SK-N-SH (cell line): Measurements from ENCODE around the gene LRRC75A. TPM values are rescaled to one million over a fixed set of nuclear protein-coding genes. Genes with fewer than 3 reads are reported as not detected.

ENCODE experiments used
- CTCF ChIA-PET: fragments of 300-600, 350-600 bp; formaldehyde crosslinking; extraction: SDS; loops from one replicate; lab custom pipeline; 2021; lab: Yijun Ruan, JAX
- POLR2A ChIA-PET: fragments of 350-600 bp; sonication (Branson Sonifier 250); formaldehyde crosslinking; extraction: SDS; loops from one replicate; lab custom pipeline; 2020; ENCODE audit warnings: antibody characterized with exemption, inconsistent platforms; lab: Yijun Ruan, JAX
- DNase-seq: peaks from one replicate; pipeline ENCODE4 v3.0.0; 2012
- H2AFZ ChIP-seq: fragments of 200-600 bp; sonication (generic); 2 replicates; pipeline ENCODE4 v1.8.1; 2016; ENCODE audit warnings: antibody characterized with exemption, mild to moderate bottlenecking, low read depth
- H3F3A ChIP-seq: fragments of 200-600 bp; sonication (generic); replicated peaks from 2 replicates; pipeline ENCODE3; 2016; ENCODE audit warnings: antibody characterized with exemption, mild to moderate bottlenecking; ENCODE audit not compliant: insufficient read depth
- H3K27ac ChIP-seq, 2 experiments: fragments of 200-500 bp in 1 of 2; fragments of 200-600 bp in 1 of 2; sonication (Bioruptor generic) in 1 of 2; sonication (generic), shearing (Covaris generic) in 1 of 2; 2 replicates each; pipeline versions ENCODE4 v1.5.1 to v1.6.1; 2014 to 2016; ENCODE audit warnings: low read depth in 2 of 2, inconsistent platforms in 1 of 2, low read length in 1 of 2, mild to moderate bottlenecking in 1 of 2, mixed read lengths in 1 of 2
- H3K27me3 ChIP-seq: fragments of 200-600 bp; sonication (generic), shearing (Covaris generic); 2 replicates; pipeline ENCODE4 v1.6.1; 2016; ENCODE audit warnings: mixed run types; ENCODE audit not compliant: insufficient read depth
- H3K36me3 ChIP-seq, 2 experiments: fragments of 200-500 bp in 1 of 2; fragments of 200-600 bp in 1 of 2; sonication (Bioruptor generic) in 1 of 2; sonication (generic) in 1 of 2; replicated peaks in 1 of 2; 2 replicates each; pipeline versions ENCODE3 to v1.5.1; 2014 to 2016; ENCODE audit warnings: low read length in 1 of 2, mild to moderate bottlenecking in 1 of 2; ENCODE audit not compliant: insufficient read depth in 2 of 2, control insufficient read depth in 1 of 2
- H3K4me1 ChIP-seq, 2 experiments: fragments of 200-500 bp in 1 of 2; fragments of 200-600 bp in 1 of 2; sonication (Bioruptor generic) in 1 of 2; sonication (generic), shearing (Covaris generic) in 1 of 2; 2 replicates each; pipeline versions ENCODE4 v1.5.1 to v1.6.1; 2014 to 2016; ENCODE audit warnings: low read depth in 1 of 2, low read length in 1 of 2, mixed run types in 1 of 2; ENCODE audit not compliant: insufficient read depth in 2 of 2, control insufficient read depth in 1 of 2
- H3K4me2 ChIP-seq: fragments of 200-600 bp; sonication (generic), shearing (Covaris generic); 2 replicates; pipeline ENCODE4 v1.6.1; 2017; ENCODE audit warnings: mixed run types
- H3K4me3 ChIP-seq, 2 experiments: fragments of 200-500 bp in 1 of 2; fragments of 200-600 bp in 1 of 2; sonication (Bioruptor generic) in 1 of 2; sonication (generic), shearing (Covaris generic) in 1 of 2; 2 replicates each; pipeline versions ENCODE4 v1.5.1 to v1.8.1; 2014 to 2016; ENCODE audit warnings: low read depth in 2 of 2, inconsistent platforms in 1 of 2, low read length in 1 of 2, mild to moderate bottlenecking in 1 of 2, mixed read lengths in 1 of 2, moderate library complexity in 1 of 2
- H3K79me2 ChIP-seq: fragments of 200-600 bp; sonication (generic); 2 replicates; pipeline ENCODE4 v1.8.1; 2017; ENCODE audit warnings: mild to moderate bottlenecking; ENCODE audit not compliant: insufficient read depth
- H3K9ac ChIP-seq: fragments of 200-600 bp; sonication (generic); 2 replicates; pipeline ENCODE4 v1.6.1; 2017; ENCODE audit warnings: mixed run types
- H3K9me2 ChIP-seq: fragments of 200-600 bp; sonication (generic); 2 replicates; pipeline ENCODE4 v1.6.1; 2017; ENCODE audit warnings: mixed run types
- H3K9me3 ChIP-seq: fragments of 200-600 bp; sonication (generic); 2 replicates; pipeline ENCODE4 v1.6.1; 2017; ENCODE audit warnings: mixed run types, mild to moderate bottlenecking, moderate library complexity
- H4K20me1 ChIP-seq: fragments of 200-600 bp; sonication (generic); 2 replicates; pipeline ENCODE4 v1.6.1; 2017; ENCODE audit warnings: mild to moderate bottlenecking, mixed run types; ENCODE audit not compliant: insufficient read depth
- EP300 ChIP-seq, 2 experiments: IDR thresholded peaks; 2 replicates each; pipeline versions ENCODE4 v1.4.0 to v1.6.1; 2012; ENCODE audit warnings: borderline replicate concordance in 1 of 2, low read depth in 1 of 2, low read length in 1 of 2
- FOSL2 ChIP-seq: IDR thresholded peaks from 2 replicates; pipeline ENCODE4 v1.4.0; 2012; ENCODE audit warnings: low read depth, mild to moderate bottlenecking, moderate library complexity, borderline replicate concordance
- MAX ChIP-seq: IDR thresholded peaks from 2 replicates; pipeline ENCODE4 v1.4.0; 2012; ENCODE audit warnings: low read depth
- NFIC ChIP-seq: IDR thresholded peaks from 2 replicates; pipeline ENCODE4 v1.4.0; 2012; ENCODE audit warnings: borderline replicate concordance
- RXRA ChIP-seq: IDR thresholded peaks from 2 replicates; pipeline ENCODE4 v1.4.0; 2012; ENCODE audit warnings: low read depth, mild to moderate bottlenecking, borderline replicate concordance
- TCF12 ChIP-seq: IDR thresholded peaks from 2 replicates; pipeline ENCODE4 v1.4.0; 2012
- WGBS: methylation state at CpG from one replicate; pipeline ENCODE4 v1.1.6; 2017; ENCODE audit warnings: low lambda C conversion rate; 5-methylcytosine and 5-hydroxymethylcytosine counted together
- polyA plus RNA-seq, 3 experiments: library from polyadenylated mRNA; depleted of rRNA; stranded (reverse); fragments of >200 nt; gene quantifications; 2 replicates each; pipeline ENCODE4 v1.2.3, GENCODE V29; 2012
- TF ChIP-seq, protein P1 (sequence below): fragments of 150-350 bp; IDR thresholded peaks from 2 replicates; pipeline ENCODE4 v1.6.1; 2017; ENCODE audit warnings: antibody characterized with exemption, low read length, low read depth, borderline replicate concordance
- TF ChIP-seq, protein P2 (sequence below): IDR thresholded peaks from 2 replicates; pipeline ENCODE4 v1.6.1; 2012; ENCODE audit warnings: mild to moderate bottlenecking, low read depth, low read length, moderate library complexity
- TF ChIP-seq, protein P3 (sequence below): IDR thresholded peaks from 2 replicates; pipeline ENCODE4; 2012

The LRRC75A gene
- polyA plus RNA-seq, 1 of the 3 experiments (the other 2 are of a cell fraction): 1.2 TPM

GRCh38 chr17:16417896-16418684, 73.9 kb downstream of the LRRC75A start:
- TF ChIP-seq EP300 (IDR thresholded peaks at IDR 0.05; ENCODE audit: borderline replicate concordance in 1 of 2, low read depth in 1 of 2, low read length in 1 of 2) (0 out of 4 replicates have a peak, but pooled peaks of 1 of the 2 experiments have one; percentile 16), TCF12 (peak; percentile 66), MAX (0 out of 2 replicates have a peak, but pooled peaks have one; percentile 27), RXRA (peak; percentile 40; the same call in 1 of the 2 replicates), FOSL2 (no peak), NFIC (0 out of 2 replicates have a peak, but pooled peaks have one; percentile 24)
- TF ChIP-seq, protein P1, sequence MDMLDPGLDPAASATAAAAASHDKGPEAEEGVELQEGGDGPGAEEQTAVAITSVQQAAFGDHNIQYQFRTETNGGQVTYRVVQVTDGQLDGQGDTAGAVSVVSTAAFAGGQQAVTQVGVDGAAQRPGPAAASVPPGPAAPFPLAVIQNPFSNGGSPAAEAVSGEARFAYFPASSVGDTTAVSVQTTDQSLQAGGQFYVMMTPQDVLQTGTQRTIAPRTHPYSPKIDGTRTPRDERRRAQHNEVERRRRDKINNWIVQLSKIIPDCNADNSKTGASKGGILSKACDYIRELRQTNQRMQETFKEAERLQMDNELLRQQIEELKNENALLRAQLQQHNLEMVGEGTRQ: no peak
- TF ChIP-seq, protein P2, sequence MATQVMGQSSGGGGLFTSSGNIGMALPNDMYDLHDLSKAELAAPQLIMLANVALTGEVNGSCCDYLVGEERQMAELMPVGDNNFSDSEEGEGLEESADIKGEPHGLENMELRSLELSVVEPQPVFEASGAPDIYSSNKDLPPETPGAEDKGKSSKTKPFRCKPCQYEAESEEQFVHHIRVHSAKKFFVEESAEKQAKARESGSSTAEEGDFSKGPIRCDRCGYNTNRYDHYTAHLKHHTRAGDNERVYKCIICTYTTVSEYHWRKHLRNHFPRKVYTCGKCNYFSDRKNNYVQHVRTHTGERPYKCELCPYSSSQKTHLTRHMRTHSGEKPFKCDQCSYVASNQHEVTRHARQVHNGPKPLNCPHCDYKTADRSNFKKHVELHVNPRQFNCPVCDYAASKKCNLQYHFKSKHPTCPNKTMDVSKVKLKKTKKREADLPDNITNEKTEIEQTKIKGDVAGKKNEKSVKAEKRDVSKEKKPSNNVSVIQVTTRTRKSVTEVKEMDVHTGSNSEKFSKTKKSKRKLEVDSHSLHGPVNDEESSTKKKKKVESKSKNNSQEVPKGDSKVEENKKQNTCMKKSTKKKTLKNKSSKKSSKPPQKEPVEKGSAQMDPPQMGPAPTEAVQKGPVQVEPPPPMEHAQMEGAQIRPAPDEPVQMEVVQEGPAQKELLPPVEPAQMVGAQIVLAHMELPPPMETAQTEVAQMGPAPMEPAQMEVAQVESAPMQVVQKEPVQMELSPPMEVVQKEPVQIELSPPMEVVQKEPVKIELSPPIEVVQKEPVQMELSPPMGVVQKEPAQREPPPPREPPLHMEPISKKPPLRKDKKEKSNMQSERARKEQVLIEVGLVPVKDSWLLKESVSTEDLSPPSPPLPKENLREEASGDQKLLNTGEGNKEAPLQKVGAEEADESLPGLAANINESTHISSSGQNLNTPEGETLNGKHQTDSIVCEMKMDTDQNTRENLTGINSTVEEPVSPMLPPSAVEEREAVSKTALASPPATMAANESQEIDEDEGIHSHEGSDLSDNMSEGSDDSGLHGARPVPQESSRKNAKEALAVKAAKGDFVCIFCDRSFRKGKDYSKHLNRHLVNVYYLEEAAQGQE: 0 out of 2 replicates have a peak, but pooled peaks have one; percentile 51
- TF ChIP-seq, protein P3, sequence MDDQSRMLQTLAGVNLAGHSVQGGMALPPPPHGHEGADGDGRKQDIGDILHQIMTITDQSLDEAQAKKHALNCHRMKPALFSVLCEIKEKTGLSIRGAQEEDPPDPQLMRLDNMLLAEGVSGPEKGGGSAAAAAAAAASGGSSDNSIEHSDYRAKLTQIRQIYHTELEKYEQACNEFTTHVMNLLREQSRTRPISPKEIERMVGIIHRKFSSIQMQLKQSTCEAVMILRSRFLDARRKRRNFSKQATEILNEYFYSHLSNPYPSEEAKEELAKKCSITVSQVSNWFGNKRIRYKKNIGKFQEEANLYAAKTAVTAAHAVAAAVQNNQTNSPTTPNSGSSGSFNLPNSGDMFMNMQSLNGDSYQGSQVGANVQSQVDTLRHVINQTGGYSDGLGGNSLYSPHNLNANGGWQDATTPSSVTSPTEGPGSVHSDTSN: peak; percentile 64; the same call in 1 of the 2 replicates
- ChIA-PET CTCF (interaction anchor here (0.6 to 2.1 kb wide), 8 partner anchors 10 to 154 kb away, joined by 3 to 8 read pairs (median 4); no protein-coding TSS in a partner anchor), POLR2A (interaction anchor here (0.7 to 1.5 kb wide), 3 partner anchors 21 to 216 kb away, joined by 3 to 9 read pairs (median 5); no protein-coding TSS in a partner anchor)
- no peak for DNase-seq
- H3K4me3 ChIP-seq: no peak overlapping the region
- no peaks in the 10 kb centered on the region for H3K36me3 ChIP-seq
- peaks cover 34% of the 10 kb centered on the region for H3F3A ChIP-seq
- H3K27ac ChIP-seq: peak overlapping the region; percentile 78 to 98
- H4K20me1 ChIP-seq: no peaks in the 10 kb centered on the region
- H3K9me2 ChIP-seq: no peaks in the 10 kb centered on the region
- peaks cover 26 to 35% of the 10 kb centered on the region in 2 experiments for H3K4me1 ChIP-seq
- H3K4me2 ChIP-seq: peak overlapping the region; percentile 83
- peak overlapping the region; percentile 41; the same call in 1 of the 2 replicates for H3K9ac ChIP-seq
- WGBS: 81% methylated on average over 6 of the region's 7 CpGs
- H2AFZ ChIP-seq: no peak overlapping the region
- no peaks in the 10 kb centered on the region for H3K9me3 ChIP-seq
- no peaks in the 10 kb centered on the region for H3K27me3 ChIP-seq
- no peaks in the 10 kb centered on the region for H3K79me2 ChIP-seq
